ENCODE measurements around the gene AQP1.

The AQP1 gene

GRCh38 chr7:30932562-30932961, 20.9 kb downstream of the AQP1 start:
- DNase-seq (ENCODE audit: low read depth): no peak
- no peak overlapping the region for H3K4me3 ChIP-seq (ENCODE audit: low read depth, low read length)
- TF ChIP-seq CTCF (conservative IDR thresholded peaks at IDR 0.05; ENCODE audit: low read depth, low read length): no peak

GRCh38 chr7:30933124-30933974, 21.7 kb downstream of the AQP1 start:
- H3K4me3 ChIP-seq (ENCODE audit: low read depth, low read length): no peak overlapping the region
- TF ChIP-seq CTCF (conservative IDR thresholded peaks at IDR 0.05; ENCODE audit: low read depth, low read length): no peak
- DNase-seq (ENCODE audit: low read depth): no peak

- no peak overlapping the region for H3K4me3 ChIP-seq (ENCODE audit: low read depth, low read length)
- DNase-seq (ENCODE audit: low read depth): no peak
- TF ChIP-seq CTCF (conservative IDR thresholded peaks at IDR 0.05; ENCODE audit: low read depth, low read length): no peak
Observed at GRCh38 chr7:30934225-30934624, 22.6 kb downstream of the AQP1 start.

GRCh38 chr7:30934732-30935568, 23.3 kb downstream of the AQP1 start:
- no peak for TF ChIP-seq CTCF (conservative IDR thresholded peaks at IDR 0.05; ENCODE audit: low read depth, low read length)
- no peak for DNase-seq (ENCODE audit: low read depth)
- H3K4me3 ChIP-seq (ENCODE audit: low read depth, low read length): no peak overlapping the region

GRCh38 chr7:30935569-30935877, 23.9 kb downstream of the AQP1 start:
- no peak overlapping the region for H3K4me3 ChIP-seq (ENCODE audit: low read depth, low read length)
- no peak for TF ChIP-seq CTCF (conservative IDR thresholded peaks at IDR 0.05; ENCODE audit: low read depth, low read length)
- DNase-seq (ENCODE audit: low read depth): no peak

- TF ChIP-seq CTCF (conservative IDR thresholded peaks at IDR 0.05; ENCODE audit: low read depth, low read length): no peak
- no peak overlapping the region for H3K4me3 ChIP-seq (ENCODE audit: low read depth, low read length)
- no peak for DNase-seq (ENCODE audit: low read depth)
Observed at GRCh38 chr7:30936650-30937245, 25.1 kb downstream of the AQP1 start.
